SK-N-SH treated with all-trans-retinoic acid at 6 μM for 48 hours (cell line): ENCODE results near the gene MMD.
A peak's percentile ranks its signal among the peaks of the same experiment; 100 is the strongest.
"Not testable (repeated sequence)": the region's sequence is repeated elsewhere in the genome, so short reads cannot be mapped to it uniquely, and the experiment has no call there.

Experiments used
- ATAC-seq: fragments of 200-7000 bp; cut with Tn5 transposase; 3 replicates; pipeline ENCODE4 v1.9.1; 2020; ENCODE audit warnings: mild to moderate bottlenecking, moderate library complexity
- ARNTL ChIP-seq: fragments of 450-650 bp; formaldehyde crosslinking; IDR thresholded peaks from 2 replicates; pipeline ENCODE4 v1.5.0; 2020; ENCODE audit warnings: low read depth, mild to moderate bottlenecking, moderate library complexity, borderline replicate concordance
- BACH2 ChIP-seq: fragments of 250-450 bp; sonication (Bioruptor Pico); IDR thresholded peaks from 2 replicates; pipeline ENCODE4 v1.9.0; 2021; ENCODE audit warnings: mild to moderate bottlenecking, borderline replicate concordance
- CREB5 ChIP-seq: fragments of 250-450 bp; sonication (Bioruptor Pico); IDR thresholded peaks from 2 replicates; pipeline ENCODE4 v1.5.1; 2020; ENCODE audit warnings: low read depth, mild to moderate bottlenecking, moderate library complexity
- CSDC2 ChIP-seq: fragments of 250-450 bp; sonication (Bioruptor Pico); IDR thresholded peaks from 2 replicates; pipeline ENCODE4 v1.5.0; 2020; ENCODE audit warnings: mild to moderate bottlenecking, moderate library complexity
- CSRNP3 ChIP-seq: fragments of 250-450 bp; sonication (Bioruptor Pico); IDR thresholded peaks from 2 replicates; pipeline ENCODE4 v1.5.1; 2021; ENCODE audit warnings: mild to moderate bottlenecking, moderate library complexity
- ESRRG ChIP-seq: fragments of 250-450 bp; sonication (Bioruptor Pico); IDR thresholded peaks from 2 replicates; pipeline ENCODE4 v1.6.1; 2021; ENCODE audit warnings: mild to moderate bottlenecking
- GLIS3 ChIP-seq: fragments of 250-450 bp; sonication (Bioruptor Pico); IDR thresholded peaks from 2 replicates; pipeline ENCODE4 v1.5.0; 2020; ENCODE audit warnings: mild to moderate bottlenecking, moderate library complexity
- ISL1 ChIP-seq: fragments of 250-450 bp; sonication (Bioruptor Pico); IDR thresholded peaks from 2 replicates; pipeline ENCODE4 v2.1.2; 2022; ENCODE audit warnings: mild to moderate bottlenecking, moderate library complexity
- OSR1 ChIP-seq: fragments of 250-450 bp; sonication (Bioruptor Pico); IDR thresholded peaks from 2 replicates; pipeline ENCODE4 v1.8.0; 2022; ENCODE audit warnings: moderate library complexity, mild to moderate bottlenecking, inconsistent platforms
- PATZ1 ChIP-seq: fragments of 250-450 bp; sonication (Bioruptor Pico); IDR thresholded peaks from 2 replicates; pipeline ENCODE4 v1.8.0; 2020; ENCODE audit warnings: mild to moderate bottlenecking, moderate library complexity, borderline replicate concordance
- POU6F1 ChIP-seq: fragments of 250-450 bp; sonication (Bioruptor Pico); IDR thresholded peaks from 2 replicates; pipeline ENCODE4 v1.8.0; 2021; ENCODE audit warnings: low read depth, mild to moderate bottlenecking, moderate library complexity, borderline replicate concordance
- PPARA ChIP-seq: fragments of 250-450 bp; sonication (Bioruptor Pico); IDR thresholded peaks from 2 replicates; pipeline ENCODE4 v1.5.0; 2020; ENCODE audit warnings: mild to moderate bottlenecking, borderline replicate concordance
- RARB ChIP-seq: fragments of 250-450 bp; sonication (Bioruptor Pico); IDR thresholded peaks from 2 replicates; pipeline ENCODE4 v1.8.0; 2021; ENCODE audit warnings: mild to moderate bottlenecking, moderate library complexity
- SNAI2 ChIP-seq: fragments of 250-450 bp; sonication (Bioruptor Pico); IDR thresholded peaks from 2 replicates; pipeline ENCODE4 v1.5.0; 2020; ENCODE audit warnings: mild to moderate bottlenecking, moderate library complexity
- TCF4 ChIP-seq: fragments of 250-450 bp; sonication (Bioruptor Pico); IDR thresholded peaks from 2 replicates; pipeline ENCODE4 v1.8.0; 2021; ENCODE audit warnings: mild to moderate bottlenecking, moderate library complexity, borderline replicate concordance
- TOX ChIP-seq: fragments of 250-450 bp; sonication (Bioruptor Pico); IDR thresholded peaks from 2 replicates; pipeline ENCODE4 v1.8.0; 2021; ENCODE audit warnings: mild to moderate bottlenecking, moderate library complexity, borderline replicate concordance
- TSHZ2 ChIP-seq: fragments of 250-450 bp; sonication (Bioruptor Pico); IDR thresholded peaks from 2 replicates; pipeline ENCODE4 v1.5.0; 2020; ENCODE audit warnings: mild to moderate bottlenecking, moderate library complexity
- ZC3H10 ChIP-seq: fragments of 250-450 bp; sonication (Bioruptor Pico); IDR thresholded peaks from 2 replicates; pipeline ENCODE4 v1.5.1; 2021; ENCODE audit warnings: mild to moderate bottlenecking, moderate library complexity
- ZFP3 ChIP-seq: fragments of 250-450 bp; sonication (Bioruptor Pico); IDR thresholded peaks from 2 replicates; pipeline ENCODE4 v1.5.0; 2020; ENCODE audit warnings: mild to moderate bottlenecking, moderate library complexity
- ZFP30 ChIP-seq: fragments of 450-650 bp; formaldehyde crosslinking; IDR thresholded peaks from 2 replicates; pipeline ENCODE4 v1.5.0; 2022; ENCODE audit warnings: mild to moderate bottlenecking, moderate library complexity
- ZNF565 ChIP-seq: fragments of 450-650 bp; formaldehyde crosslinking; conservative IDR thresholded peaks from 2 replicates; pipeline ENCODE4 v1.5.0; 2020; ENCODE audit warnings: low read depth, mild to moderate bottlenecking, moderate library complexity
- ZNF70 ChIP-seq: fragments of 450-650 bp; formaldehyde crosslinking; IDR thresholded peaks from 2 replicates; pipeline ENCODE4 v1.5.0; 2020; ENCODE audit warnings: mild to moderate bottlenecking, moderate library complexity
- ZNF8 ChIP-seq: fragments of 450-650 bp; formaldehyde crosslinking; IDR thresholded peaks from 2 replicates; pipeline ENCODE4 v1.5.0; 2020; ENCODE audit warnings: mild to moderate bottlenecking, moderate library complexity

The MMD gene

GRCh38 chr17:55432358-55433028 is 10.9 kb upstream of the MMD start (continued):
- TF ChIP-seq ZFP30 (CRISPR knock-in tag) (0 out of 2 replicates have a peak, but pooled peaks have one; percentile 3), ZNF565 (no peak), ZNF70 (CRISPR knock-in tag) (no peak)
- TF ChIP-seq, all 23 proteins: peak for 9

- not testable (repeated sequence) for ATAC-seq
These were observed 10.3 kb upstream of the MMD start for GRCh38 chr17:55431914-55432313.

- TF ChIP-seq TSHZ2 (CRISPR knock-in tag) (peak; percentile 82; the same call in 1 of the 2 replicates), PATZ1 (no peak), BACH2 (CRISPR knock-in tag) (no peak), SNAI2 (CRISPR knock-in tag) (peak; percentile 15; the same call in 1 of the 2 replicates), POU6F1 (no peak), OSR1 (CRISPR knock-in tag) (no peak), ESRRG (CRISPR knock-in tag) (no peak), ISL1 (CRISPR knock-in tag) (peak; percentile 47), TCF4 (CRISPR knock-in tag) (peak; percentile 51; the same call in 1 of the 2 replicates), CREB5 (no peak), PPARA (CRISPR knock-in tag) (no peak), GLIS3 (CRISPR knock-in tag) (no peak; the same call in 1 of the 2 replicates), TOX (CRISPR knock-in tag) (no peak), CSRNP3 (CRISPR knock-in tag) (0 out of 2 replicates have a peak, but pooled peaks have one; percentile 15), ARNTL (CRISPR knock-in tag) (no peak), ZFP3 (CRISPR knock-in tag) (peak; percentile 70), CSDC2 (CRISPR knock-in tag) (peak; percentile 22; the same call in 1 of the 2 replicates), ZNF8 (CRISPR knock-in tag) (no peak), ZFP30 (CRISPR knock-in tag) (no peak), ZC3H10 (no peak), RARB (CRISPR knock-in tag) (no peak), ZNF70 (CRISPR knock-in tag) (no peak), ZNF565 (no peak)
- peak; percentile 86 for ATAC-seq
These were observed 9.1 kb upstream of the MMD start for GRCh38 chr17:55430541-55431288.
